GM18858 (cell line): Measurements from ENCODE around the gene RAB3C.

Experiments
- ATAC-seq: cut with Tn5 transposase; IDR thresholded peaks from one replicate; pipeline ENCODE4 v1.9.1; 2021; ENCODE audit not compliant: unreplicated experiment

Gene RAB3C

DNA sequence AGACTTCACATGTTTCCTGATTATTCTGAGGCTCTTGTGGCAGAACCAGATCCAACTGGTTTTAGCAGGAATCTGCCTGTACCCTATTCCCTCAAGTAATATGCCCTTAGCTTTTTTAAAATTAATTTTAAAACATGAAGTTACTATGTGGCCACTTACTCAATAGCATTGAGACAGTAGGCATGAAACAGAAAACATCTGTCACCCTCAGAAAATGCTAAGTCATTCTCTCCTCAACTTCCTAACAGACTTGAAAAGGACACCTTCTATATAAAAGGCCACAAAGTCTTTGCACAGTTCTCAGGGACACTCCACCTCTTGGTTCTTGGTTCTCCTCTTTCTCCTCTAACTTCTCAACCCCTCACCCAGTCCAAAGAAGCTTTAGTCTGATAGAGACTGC lies 277.8 kb downstream of the RAB3C start:
- ATAC-seq, result no peak

DNA sequence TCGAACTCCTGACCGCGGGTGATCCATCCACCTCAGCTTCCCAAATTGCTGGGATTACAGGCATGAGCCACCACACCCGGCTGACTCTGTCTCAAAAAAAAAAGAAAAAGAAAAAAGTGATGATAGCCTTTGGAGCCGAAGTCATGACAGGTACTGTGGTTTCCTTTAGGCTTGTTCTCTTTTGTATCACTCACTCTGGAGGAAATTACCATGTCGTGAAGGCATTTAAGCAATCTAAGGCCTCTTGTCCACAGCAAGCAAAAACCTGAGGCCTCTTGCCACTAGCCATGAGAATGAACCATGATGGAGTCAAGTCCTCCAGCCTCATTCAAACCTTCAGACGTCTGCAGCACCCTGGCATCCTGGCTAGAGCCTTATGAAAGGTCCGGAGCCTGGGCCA lies 286.1 kb downstream of the RAB3C start:
- ATAC-seq, result no peak

DNA sequence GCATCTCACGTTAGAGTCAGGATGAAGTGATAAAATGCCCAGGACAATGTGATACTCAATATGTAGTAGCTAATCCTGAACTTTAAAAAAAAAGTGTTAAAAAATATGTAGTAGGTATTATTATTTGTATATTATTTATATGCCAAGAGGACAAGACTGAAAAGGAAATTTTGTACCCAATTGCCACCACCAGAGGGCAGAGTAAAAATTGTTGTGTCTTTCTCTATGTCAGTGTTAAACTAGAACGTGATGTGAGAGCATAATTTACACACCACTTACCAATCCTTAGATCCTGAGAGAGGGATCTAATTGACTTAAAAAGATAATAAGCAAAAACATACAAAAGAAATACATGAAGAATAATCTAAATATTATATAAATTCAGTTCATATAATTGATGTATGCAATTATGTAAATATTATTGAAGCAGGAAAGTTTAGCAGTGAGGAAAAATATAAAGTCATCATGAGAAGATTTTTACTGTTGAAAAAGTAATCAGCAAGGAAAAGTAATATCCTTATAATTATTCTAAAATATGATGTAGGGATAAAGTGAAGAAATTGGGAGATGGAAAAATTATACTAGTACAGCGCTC lies 288.9 kb downstream of the RAB3C start:
- ATAC-seq, result peak; percentile 56

DNA sequence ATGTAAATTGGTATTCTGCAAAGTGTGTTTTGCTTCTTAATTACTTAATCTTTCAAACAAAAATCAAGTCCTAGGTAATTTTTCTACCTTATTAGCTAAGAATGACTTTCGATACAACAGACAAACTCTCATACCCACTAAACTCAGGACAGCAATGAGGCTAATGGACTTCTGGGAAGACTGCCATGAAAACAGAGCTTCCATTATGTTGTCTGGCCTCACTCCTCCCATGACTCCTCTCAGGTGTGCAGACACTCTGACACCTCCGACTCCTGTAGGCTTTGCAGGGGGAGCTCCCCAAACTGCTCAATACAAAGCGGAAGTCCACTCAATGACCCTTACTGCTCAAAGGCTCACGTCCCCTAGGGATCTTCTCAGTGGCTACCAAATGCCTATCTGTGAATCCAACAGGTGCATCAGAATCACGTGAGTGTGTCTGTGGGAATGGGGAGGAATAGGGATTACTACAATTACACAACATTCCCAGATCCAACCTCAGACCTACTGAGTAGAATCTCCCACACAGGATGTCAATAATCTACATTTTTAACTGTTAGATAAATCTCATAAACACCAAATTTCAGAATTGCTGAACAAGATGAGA lies 289.9 kb downstream of the RAB3C start:
- no peak for ATAC-seq

DNA sequence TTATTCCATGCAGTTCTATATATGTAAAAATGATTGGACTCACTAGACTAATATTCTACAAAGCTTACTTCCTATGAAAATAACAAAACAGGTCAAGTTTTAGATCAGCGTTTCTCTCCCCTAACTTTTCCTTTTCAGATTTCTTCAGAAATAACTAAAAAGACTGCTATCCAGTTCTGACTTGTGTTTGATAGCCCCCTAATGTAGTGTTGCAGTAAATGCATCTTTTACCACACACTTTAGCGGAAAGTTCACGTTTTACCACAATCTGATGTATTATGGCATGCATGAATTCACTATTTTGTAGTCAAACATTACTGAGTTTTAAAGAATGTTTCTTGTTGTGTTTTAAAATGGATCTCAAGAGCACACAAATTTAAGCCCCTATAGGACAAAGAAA lies 292.7 kb downstream of the RAB3C start:
- no peak for ATAC-seq

DNA sequence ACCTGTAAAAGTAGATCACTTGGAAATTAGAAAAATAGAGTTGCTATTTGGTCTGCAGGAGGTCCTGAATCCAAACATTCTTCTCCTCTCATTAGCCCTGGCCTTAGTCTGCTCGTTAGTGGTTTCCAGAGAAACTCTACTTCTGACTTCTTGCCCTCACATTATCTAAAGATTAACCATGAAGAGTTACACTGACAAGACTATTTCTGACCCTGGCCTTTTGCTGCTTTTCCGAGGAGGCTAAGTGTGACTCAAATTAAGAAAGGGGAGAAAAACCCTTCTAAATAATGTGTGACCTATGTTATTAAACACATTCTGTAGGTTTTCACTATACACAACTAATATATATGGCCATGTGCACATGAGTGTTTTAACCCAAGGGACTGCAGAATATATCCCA lies 302.4 kb downstream of the RAB3C start:
- ATAC-seq, result peak; percentile 62

DNA sequence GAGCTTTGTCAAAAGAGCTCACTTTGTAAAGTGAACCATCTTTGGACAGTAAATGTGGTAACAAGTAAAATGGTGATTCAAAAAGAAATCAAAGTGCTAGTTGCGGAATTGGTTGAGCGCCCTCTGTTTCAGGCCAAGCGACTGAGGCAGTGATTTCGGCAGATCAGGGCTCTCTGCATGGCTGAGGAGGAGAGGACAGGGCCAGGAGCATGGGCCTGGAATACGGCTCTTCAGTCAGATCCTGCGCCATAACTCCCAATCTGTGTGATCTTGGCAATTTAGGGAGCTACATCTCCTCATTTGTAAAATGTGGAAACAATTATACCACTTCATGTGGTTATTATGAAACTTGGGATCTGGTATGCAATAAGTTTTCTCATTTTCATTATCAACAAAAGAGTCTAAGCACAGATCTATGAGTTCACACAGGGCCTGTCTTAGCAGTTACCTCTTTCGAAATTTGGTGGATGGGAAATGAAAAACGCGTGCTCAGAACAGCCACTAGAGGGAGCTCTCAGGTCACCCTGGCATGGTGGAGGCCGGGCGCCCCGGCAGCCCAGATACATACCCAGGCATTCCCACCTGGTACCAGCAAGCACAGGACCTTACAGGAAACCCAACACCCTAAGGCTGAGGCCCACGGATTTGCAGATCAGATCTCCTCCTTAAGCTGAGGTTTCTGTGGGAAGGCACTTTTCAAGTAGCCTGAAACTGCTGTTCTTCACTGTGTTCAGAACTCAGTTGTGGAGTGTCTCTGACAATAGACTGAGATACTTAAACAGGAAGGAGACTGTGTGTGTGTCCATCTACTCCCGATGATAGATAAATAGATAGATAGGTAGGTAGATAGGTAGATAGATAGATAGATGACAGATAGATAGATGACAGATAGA lies 303.7 kb downstream of the RAB3C start:
- ATAC-seq, result peak; percentile 78

DNA sequence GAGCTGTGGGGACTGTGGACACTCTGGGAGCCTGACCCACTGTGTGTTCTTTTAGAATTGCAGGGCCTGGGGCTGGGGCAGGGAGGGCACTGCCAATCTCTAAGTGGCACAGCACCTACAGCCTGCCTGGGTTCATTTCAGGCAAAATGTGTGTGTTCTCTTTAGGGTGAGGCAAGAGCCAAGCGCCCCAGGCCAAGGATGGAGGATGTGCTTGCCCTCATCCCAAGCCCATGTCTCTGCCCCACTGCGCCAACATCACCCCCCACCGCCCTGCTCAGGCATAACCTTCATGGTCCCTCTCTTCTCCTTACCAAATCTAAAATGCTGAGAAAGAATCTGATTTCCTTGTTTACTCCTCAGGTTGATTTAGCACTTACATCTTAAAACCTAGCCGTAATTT lies 304.4 kb downstream of the RAB3C start:
- no peak for ATAC-seq

DNA sequence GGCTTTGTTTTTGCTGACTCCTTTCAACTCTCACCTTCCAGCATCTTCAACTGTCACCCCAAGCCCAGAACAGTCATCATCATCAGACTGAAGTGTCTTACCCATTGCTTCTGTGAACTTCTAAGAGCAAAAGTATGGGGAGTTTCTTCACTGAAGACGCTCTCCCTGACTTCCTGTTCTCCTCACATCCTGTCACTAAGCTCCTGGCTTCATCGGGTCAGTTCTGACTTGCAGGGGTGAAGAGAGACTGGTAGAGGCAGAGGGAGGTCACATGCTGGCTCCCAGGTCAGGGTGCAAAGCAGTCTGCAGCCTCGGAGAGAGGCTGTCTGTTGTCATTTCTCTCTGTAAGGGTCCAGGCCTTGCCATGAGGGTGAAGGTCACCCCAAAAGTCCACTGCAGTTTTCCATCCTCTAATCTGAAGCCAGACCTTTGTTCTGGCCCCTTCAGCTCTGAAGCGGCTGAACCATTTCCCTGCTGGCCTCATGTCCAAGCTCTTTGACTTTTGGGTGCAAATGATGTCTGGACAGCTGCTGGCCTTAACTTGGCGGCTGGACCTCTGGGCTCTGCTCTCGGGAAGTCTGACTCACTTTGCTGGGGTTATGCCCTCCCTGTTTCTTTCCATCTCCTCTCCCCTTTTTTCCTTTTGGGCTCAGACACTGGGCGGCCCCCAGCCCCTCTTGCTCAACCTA lies 305.0 kb downstream of the RAB3C start:
- no peak for ATAC-seq

DNA sequence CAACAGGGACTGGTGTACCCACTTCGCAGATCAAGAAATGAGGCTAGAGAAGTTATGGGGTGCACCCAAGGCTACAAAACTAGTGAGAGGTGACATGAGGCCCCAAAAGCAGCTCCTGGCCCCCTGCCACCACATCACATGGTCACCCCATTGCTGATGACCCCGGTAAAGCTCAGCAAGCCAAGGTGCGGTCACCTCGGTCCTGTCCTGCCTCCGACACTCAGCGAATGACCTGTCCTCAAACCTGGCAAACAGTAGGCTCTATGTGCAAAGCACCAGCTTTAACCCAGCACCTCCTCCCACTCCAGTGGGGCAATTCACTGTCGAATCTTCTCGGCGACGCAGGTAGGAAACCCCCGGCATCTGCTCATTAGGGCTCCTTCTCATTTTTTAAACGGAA lies 307.4 kb downstream of the RAB3C start:
- no peak for ATAC-seq

DNA sequence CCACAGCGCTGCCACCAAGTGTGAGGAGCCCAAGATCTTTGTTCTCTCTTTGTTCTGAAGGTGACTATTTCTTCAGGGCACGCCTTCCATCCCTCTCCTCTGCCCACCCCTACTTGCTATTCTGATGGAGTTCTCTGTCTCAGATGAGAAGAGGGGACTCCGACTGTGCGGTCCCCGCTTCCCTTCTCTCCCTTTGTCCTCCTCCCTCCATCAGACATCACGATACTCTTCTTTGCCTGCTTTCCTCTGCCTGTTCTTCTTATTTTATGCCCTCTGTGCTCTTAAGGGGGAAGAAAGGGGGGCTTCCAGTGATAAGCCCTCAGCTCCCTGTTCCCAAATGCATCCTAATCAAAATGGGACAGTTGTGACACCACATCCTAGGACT lies 307.8 kb downstream of the RAB3C start:
- no peak for ATAC-seq

DNA sequence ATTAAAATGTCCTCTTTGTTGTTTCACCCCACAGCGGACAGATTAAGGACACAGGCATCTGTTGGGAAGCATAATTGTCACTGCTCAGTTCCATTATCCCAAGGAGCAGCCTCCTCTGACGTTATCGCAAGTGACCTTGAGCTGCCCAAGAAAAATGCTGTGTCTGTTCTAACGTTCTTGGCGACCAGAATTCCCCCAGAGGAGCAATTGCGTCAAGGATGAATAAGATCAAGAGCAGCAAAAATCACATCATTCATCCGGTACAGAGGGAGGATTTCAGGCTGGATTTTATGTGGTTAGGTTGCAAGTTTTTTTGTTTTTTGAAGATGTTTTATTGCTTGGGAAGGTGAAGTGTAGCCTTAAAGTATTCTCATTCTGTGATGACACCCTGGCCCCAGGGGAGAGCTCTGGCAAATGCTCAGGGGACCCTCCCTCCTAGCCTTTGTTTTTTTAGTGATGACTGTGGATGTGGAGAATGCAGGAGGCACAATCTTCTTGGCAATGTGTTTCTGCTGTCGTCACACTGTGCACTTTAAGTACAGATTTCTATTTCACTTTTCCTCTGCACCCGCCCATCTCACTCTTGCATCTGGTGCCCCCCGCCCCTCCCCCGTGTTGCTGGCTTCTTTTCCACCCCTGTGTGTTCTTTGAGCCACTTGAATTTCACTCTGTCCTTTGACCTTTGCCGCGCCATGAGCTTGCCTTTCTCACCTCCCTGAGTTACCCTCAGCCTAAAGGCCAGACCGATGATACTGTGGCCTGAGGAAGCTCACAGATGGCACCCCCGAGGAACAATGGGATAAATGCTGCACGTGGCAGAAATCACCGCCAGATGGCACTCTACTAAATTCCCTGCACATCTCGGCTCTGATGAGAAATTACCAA lies 308.5 kb downstream of the RAB3C start:
- peak; percentile 48 for ATAC-seq

DNA sequence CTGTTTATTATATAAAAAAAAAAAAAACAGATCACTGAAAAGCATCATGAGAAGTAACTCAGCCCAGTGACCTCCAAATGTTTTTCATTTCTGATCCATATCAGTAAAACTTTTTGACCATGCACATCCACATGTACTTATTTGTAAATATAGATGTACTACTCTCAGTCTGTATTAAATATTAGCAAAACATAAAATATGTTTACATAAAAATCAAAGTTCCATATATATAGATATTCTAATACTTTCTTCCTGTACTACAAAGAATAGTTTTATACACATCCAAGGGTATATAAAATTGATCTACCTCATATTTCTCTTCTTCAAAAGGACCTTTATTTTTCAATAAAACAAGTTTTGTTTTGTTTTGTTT lies 309.1 kb downstream of the RAB3C start:
- no peak for ATAC-seq

DNA sequence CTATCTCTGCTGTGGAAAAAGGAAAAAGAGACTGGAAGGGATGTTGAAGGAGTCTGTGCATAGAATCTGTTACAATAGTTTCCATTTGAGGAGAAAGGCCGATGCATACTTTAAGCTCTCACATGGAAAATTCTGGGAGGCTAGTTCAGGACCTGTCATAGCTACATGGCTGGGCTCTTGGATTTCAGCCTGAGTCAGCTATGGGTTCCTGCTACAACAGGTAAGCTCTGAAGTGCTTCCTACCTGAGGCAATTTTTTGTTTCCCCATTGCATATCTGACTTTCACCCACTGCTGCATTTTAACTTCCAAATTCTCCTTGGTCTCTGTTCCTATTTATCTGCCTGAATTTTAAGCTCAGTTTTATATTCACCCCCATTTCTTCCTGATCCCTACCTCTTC lies 310.7 kb downstream of the RAB3C start:
- ATAC-seq, result no peak

DNA sequence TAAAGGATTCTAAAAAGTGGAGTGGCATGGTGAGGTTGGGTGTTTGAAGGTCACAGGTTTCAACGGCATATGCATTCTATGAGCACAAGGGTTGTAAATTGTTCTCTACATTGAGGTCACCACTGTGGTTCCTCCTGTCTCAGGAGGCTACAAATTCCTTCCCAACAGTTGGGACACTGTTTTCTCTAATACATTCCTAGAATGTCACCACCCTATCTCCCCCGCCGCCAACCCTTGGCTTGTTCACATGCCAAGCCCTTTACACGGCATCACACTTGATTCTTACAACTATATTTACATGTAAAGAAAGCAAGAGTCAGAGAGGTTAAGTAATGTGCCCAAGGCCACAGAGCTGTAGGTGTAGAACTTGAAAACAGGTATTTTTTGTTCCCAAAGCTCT lies 315.1 kb downstream of the RAB3C start:
- ATAC-seq, result no peak

DNA sequence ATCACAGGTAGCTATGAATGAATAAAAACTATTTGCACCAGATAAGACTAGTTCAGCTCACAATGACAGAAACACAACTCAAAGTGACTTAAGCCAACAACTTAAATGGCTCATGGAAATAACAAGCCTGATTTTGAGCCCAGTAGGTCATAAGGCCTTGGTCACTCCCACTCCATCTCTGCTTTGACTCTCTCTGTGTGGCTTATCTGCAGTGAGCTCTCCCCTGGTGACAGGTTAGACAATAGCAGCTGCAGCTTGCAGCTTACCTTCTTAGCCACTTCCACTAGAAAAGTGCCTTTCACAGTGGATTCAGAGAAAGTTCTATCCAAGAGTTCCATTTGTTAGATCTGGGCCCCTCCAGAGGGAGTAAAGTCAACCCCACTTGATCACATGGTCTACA lies 315.7 kb downstream of the RAB3C start:
- no peak for ATAC-seq

DNA sequence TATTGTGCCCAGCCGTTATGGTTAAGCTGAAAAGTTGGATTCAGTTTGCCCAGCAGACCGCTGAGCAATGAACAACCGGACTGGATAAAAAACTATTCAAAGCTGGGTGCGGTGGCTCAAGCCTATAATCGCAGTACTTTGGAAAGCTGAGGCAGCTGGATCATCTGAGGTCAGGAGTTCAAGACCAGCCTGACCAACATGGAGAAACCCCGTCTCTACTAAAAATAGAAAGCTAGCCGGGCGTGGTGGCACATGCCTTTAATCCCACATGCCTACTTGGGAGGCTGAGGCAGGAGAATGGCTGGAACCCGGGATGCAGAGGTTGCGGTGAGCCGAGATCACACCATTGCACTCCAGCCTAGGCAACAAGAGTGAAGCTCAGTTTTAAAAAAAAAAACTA lies 318.4 kb downstream of the RAB3C start:
- ATAC-seq, result no peak

DNA sequence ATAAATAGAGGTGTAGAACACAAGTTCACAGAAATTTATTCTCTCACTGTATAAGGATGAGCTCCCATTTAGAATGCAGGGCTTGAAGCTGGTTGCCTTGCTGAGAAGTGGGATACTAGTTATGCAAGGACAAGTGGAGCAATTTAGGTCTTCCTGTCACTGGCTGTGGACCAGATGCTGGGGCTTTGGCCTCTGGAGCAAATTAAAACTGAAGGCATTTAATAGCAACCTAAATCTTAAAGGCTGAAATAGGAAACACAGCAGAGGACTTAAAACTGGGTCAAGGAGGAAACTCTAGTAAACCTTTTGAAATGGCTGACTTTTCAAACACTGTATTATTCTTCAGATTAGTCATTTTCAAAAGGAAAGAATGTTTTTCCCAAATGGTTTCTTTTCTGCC lies 319.4 kb downstream of the RAB3C start:
- ATAC-seq, result no peak

DNA sequence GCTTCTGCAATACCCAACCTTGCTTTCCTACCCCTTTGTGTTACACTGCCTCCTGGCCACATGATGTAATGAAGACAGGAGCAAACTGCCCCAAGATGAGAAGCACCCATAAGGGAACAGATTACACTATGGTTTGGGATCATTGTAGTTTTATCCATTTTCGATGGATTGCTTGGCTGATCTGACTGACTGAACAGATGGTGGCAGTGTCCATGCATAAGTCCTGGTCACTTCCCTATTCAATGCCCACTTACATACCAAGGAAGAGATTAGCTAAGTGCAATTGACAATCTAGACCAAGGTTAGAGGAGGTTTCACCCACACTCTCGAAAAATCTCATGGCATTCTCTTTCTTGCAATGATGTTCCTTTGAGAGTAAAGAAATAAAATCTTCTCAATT lies 319.9 kb downstream of the RAB3C start:
- ATAC-seq, result no peak

DNA sequence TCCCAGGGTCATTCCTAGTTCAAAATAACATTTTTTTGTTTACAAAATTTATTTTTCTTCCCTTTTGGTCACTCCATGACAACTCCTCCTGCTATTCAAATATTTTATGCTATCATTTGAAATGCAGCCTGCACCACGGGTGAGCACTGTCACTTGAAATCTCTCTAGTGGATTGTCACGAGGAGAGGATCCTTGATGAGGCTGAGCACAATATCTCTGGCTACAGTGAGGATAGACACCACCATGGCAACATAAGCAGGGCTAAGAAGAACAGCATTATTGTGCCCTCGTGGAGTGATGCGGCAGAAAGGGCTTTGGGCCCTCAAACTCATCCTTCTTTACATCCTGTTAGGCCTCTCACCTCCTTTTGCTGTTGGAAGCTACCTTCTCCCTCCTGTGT lies 321.9 kb downstream of the RAB3C start:
- ATAC-seq, result no peak

DNA sequence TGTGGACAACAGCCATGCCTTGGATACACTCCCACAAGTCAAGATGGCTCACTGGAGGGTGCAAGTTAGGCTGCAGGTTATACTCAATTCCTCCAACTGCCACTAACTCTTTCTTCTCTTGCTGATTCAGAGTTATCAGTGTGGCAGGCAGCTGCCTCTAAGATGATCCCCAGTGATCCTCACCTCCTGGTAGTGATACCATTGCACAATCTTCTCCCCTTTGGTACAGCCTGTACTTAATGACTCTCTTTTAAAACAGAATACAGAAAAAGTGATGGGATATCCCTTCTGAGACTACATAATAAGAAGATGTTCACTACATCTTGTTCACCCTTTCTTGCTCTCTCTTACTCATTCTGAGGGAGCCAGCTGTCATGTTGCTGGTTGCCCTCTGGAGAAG lies 323.1 kb downstream of the RAB3C start:
- no peak for ATAC-seq
